ENCODE data around the gene ELAVL4. TPM values are rescaled to one million over a fixed set of nuclear protein-coding genes. Genes with fewer than 3 reads are reported as not detected.
"Not testable (repeated sequence)": the region's sequence is repeated elsewhere in the genome, so short reads cannot be mapped to it uniquely, and the experiment has no call there.

Gene ELAVL4
- total RNA-seq, 1 donor from 2014 or later, result 0.10 TPM

- DNase-seq, result no peak
These were observed 18.4 kb downstream of the ELAVL4 start for GRCh38 chr1:50126927-50127715.

GRCh38 chr1:50129201-50129600, 20.5 kb downstream of the ELAVL4 start:
- DNase-seq, result no peak

GRCh38 chr1:50132347-50132894, 23.7 kb downstream of the ELAVL4 start:
- no peak for DNase-seq

GRCh38 chr1:50135716-50136115, 27.0 kb downstream of the ELAVL4 start:
- no peak for DNase-seq

GRCh38 chr1:50139339-50140181, 30.8 kb downstream of the ELAVL4 start:
- no peak for DNase-seq

GRCh38 chr1:50140182-50140447, 31.4 kb downstream of the ELAVL4 start:
- DNase-seq, result no peak

GRCh38 chr1:50147191-50147850, 38.6 kb downstream of the ELAVL4 start:
- no peak for DNase-seq

- DNase-seq, result no peak
These were observed 39.6 kb downstream of the ELAVL4 start for GRCh38 chr1:50148142-50148923.

GRCh38 chr1:50152236-50152635, 43.5 kb downstream of the ELAVL4 start:
- DNase-seq, result no peak

GRCh38 chr1:50155541-50155940, 46.8 kb downstream of the ELAVL4 start:
- no peak for DNase-seq

GRCh38 chr1:50156241-50157010, 47.7 kb downstream of the ELAVL4 start:
- DNase-seq, result no peak

- no peak for DNase-seq
These were observed 48.7 kb downstream of the ELAVL4 start for GRCh38 chr1:50157306-50157941.

- DNase-seq, result no peak
These were observed 49.7 kb downstream of the ELAVL4 start for GRCh38 chr1:50158421-50158820.

- no peak for DNase-seq
These were observed 55.0 kb downstream of the ELAVL4 start for GRCh38 chr1:50163680-50164079.

GRCh38 chr1:50166351-50166750, 57.6 kb downstream of the ELAVL4 start:
- not testable (repeated sequence) for DNase-seq

- no peak for DNase-seq
These were observed 63.6 kb downstream of the ELAVL4 start for GRCh38 chr1:50172299-50172698.

GRCh38 chr1:50174101-50174500, 65.4 kb downstream of the ELAVL4 start:
- no peak for DNase-seq

- no peak for DNase-seq
These were observed 67.3 kb downstream of the ELAVL4 start for GRCh38 chr1:50175719-50176639.

GRCh38 chr1:50177994-50178393, 69.3 kb downstream of the ELAVL4 start:
- no peak for DNase-seq

- no peak for DNase-seq
These were observed 70.9 kb downstream of the ELAVL4 start for GRCh38 chr1:50179639-50180038.
